Activated CD8-positive, alpha-beta T cell treated with anti-CD3 and anti-CD28 coated beads, Interleukin-2, amount 10 ng/mL, durations not matched to agents 7 days and 5 days (primary cell): ENCODE results near the gene POPDC3. TPM values are rescaled to one million over a fixed set of nuclear protein-coding genes. Genes with fewer than 3 reads are reported as not detected.

Experiments
- ATAC-seq: fragments of 150-1000 bp; cut with Tn5 transposase; one replicate; pipeline ENCODE4 v1.10.0; 2021; ENCODE audit warnings: moderate library complexity
- CTCF ChIA-PET: fragments of 350-600 bp; sonication (Branson Sonifier 250); formaldehyde crosslinking; loops from one replicate; lab custom pipeline; 2021; ENCODE audit warnings: antibody characterized with exemption; lab: Charles Lee
- POLR2A ChIA-PET: fragments of 350-600 bp; sonication (Branson Sonifier 250); formaldehyde crosslinking; loops from one replicate; lab custom pipeline; 2021; ENCODE audit warnings: antibody characterized with exemption; lab: Charles Lee
- DNase-seq: peaks from one replicate; pipeline ENCODE4 v3.0.0-alpha.2; 2020
- H3K27ac Mint-ChIP-seq: one replicate; pipeline ENCODE4 v1.8.0; 2021; ENCODE audit warnings: mild to moderate bottlenecking, mixed read lengths
- H3K27me3 Mint-ChIP-seq: one replicate; pipeline ENCODE4 v1.8.0; 2021; ENCODE audit warnings: low read depth, mixed read lengths
- H3K36me3 Mint-ChIP-seq: one replicate; pipeline ENCODE4 v1.8.0; 2021; ENCODE audit warnings: low read depth, mixed read lengths
- H3K4me1 Mint-ChIP-seq: one replicate; pipeline ENCODE4 v1.8.0; 2021; ENCODE audit warnings: low read depth, mixed read lengths
- H3K4me3 Mint-ChIP-seq: one replicate; pipeline ENCODE4 v1.8.0; 2021; ENCODE audit warnings: mild to moderate bottlenecking, mixed read lengths
- H3K9me3 Mint-ChIP-seq: one replicate; pipeline ENCODE4 v1.8.0; 2022; ENCODE audit warnings: mixed read lengths; ENCODE audit not compliant: insufficient read depth
- total RNA-seq, 2 experiments: library from RNA; stranded (reverse); gene quantifications; one replicate each; pipeline ENCODE4 v1.2.3, GENCODE V29; 2021

The POPDC3 gene
- total RNA-seq, 2 experiments from 2014 or later: not detected

GRCh38 chr6:105192707-105193465 is 13.1 kb upstream of the POPDC3 start:
- no peak overlapping the region for H3K4me3 Mint-ChIP-seq
- DNase-seq: no peak
- ChIA-PET POLR2A (interaction anchor here (0.6 kb wide), 1 partner anchor 158 kb away, joined by 3 read pairs; no protein-coding TSS in a partner anchor), CTCF (no interaction called here)
- ATAC-seq: no peak
- H3K36me3 Mint-ChIP-seq: no peaks in the 10 kb centered on the region
- H3K27me3 Mint-ChIP-seq: peaks cover 5% of the 10 kb centered on the region
- H3K4me1 Mint-ChIP-seq: no peaks in the 10 kb centered on the region
- no peak overlapping the region for H3K27ac Mint-ChIP-seq
- H3K9me3 Mint-ChIP-seq: no peaks in the 10 kb centered on the region

- Mint-ChIP-seq H3K27ac (no peak overlapping the region), H3K36me3 (no peaks in the 10 kb centered on the region), H3K27me3 (peaks cover 9% of the 10 kb centered on the region), H3K4me1 (no peaks in the 10 kb centered on the region), H3K4me3 (no peak overlapping the region), H3K9me3 (no peaks in the 10 kb centered on the region)
- ChIA-PET CTCF (interaction anchor here (0.6 kb wide), 1 partner anchor 206 kb away, joined by 3 read pairs; no protein-coding TSS in a partner anchor), POLR2A (no interaction called here)
- ATAC-seq (no peak), DNase-seq (no peak)
Observed at GRCh38 chr6:105191351-105191750, 11.5 kb upstream of the POPDC3 start.

- no peaks in the 10 kb centered on the region for H3K4me1 Mint-ChIP-seq
- no peaks in the 10 kb centered on the region for H3K36me3 Mint-ChIP-seq
- H3K9me3 Mint-ChIP-seq: no peaks in the 10 kb centered on the region
- H3K27ac Mint-ChIP-seq: no peak overlapping the region
- DNase-seq (no peak), ATAC-seq (no peak)
- H3K27me3 Mint-ChIP-seq: peaks cover 6% of the 10 kb centered on the region
- CTCF ChIA-PET: interaction anchor here (1.7 kb wide), 1 partner anchor 101 kb away, joined by 4 read pairs; no protein-coding TSS in a partner anchor
- H3K4me3 Mint-ChIP-seq: no peak overlapping the region
- POLR2A ChIA-PET: no interaction called here
Observed at GRCh38 chr6:105189026-105189820, 9.4 kb upstream of the POPDC3 start.

- DNase-seq (no peak), ATAC-seq (no peak)
- H3K27ac Mint-ChIP-seq: no peak overlapping the region
- no peaks in the 10 kb centered on the region for H3K4me1 Mint-ChIP-seq
- no peaks in the 10 kb centered on the region for H3K9me3 Mint-ChIP-seq
- ChIA-PET CTCF (interaction anchor here (1.7 kb wide), 1 partner anchor 100 kb away, joined by 4 read pairs; no protein-coding TSS in a partner anchor), POLR2A (no interaction called here)
- no peak overlapping the region for H3K4me3 Mint-ChIP-seq
- H3K27me3 Mint-ChIP-seq: peaks cover 10% of the 10 kb centered on the region
- no peaks in the 10 kb centered on the region for H3K36me3 Mint-ChIP-seq
Observed at GRCh38 chr6:105188251-105188650, 8.4 kb upstream of the POPDC3 start.

- DNase-seq (no peak), ATAC-seq (no peak)
- Mint-ChIP-seq H3K9me3 (no peaks in the 10 kb centered on the region), H3K4me3 (no peak overlapping the region), H3K27ac (no peak overlapping the region), H3K27me3 (peaks cover 21% of the 10 kb centered on the region), H3K4me1 (no peaks in the 10 kb centered on the region), H3K36me3 (no peaks in the 10 kb centered on the region)
- ChIA-PET POLR2A (no interaction called here), CTCF (no interaction called here)
Observed at GRCh38 chr6:105186576-105186975, 6.8 kb upstream of the POPDC3 start.

- CTCF ChIA-PET: no interaction called here
- Mint-ChIP-seq H3K27ac (no peak overlapping the region), H3K36me3 (no peaks in the 10 kb centered on the region), H3K9me3 (no peaks in the 10 kb centered on the region), H3K27me3 (peaks cover 37% of the 10 kb centered on the region), H3K4me1 (peaks cover 2% of the 10 kb centered on the region), H3K4me3 (no peak overlapping the region)
- POLR2A ChIA-PET: no interaction called here
- DNase-seq (no peak), ATAC-seq (no peak)
Observed at GRCh38 chr6:105184921-105185320, 5.1 kb upstream of the POPDC3 start.

GRCh38 chr6:105181981-105182515 is 2.2 kb upstream of the POPDC3 start:
- Mint-ChIP-seq H3K4me1 (peaks cover 3% of the 10 kb centered on the region), H3K9me3 (no peaks in the 10 kb centered on the region), H3K4me3 (no peak overlapping the region), H3K27ac (no peak overlapping the region), H3K36me3 (no peaks in the 10 kb centered on the region), H3K27me3 (peaks cover 55% of the 10 kb centered on the region)
- no peak for DNase-seq
- ATAC-seq: no peak
- ChIA-PET CTCF (no interaction called here), POLR2A (no interaction called here)

GRCh38 chr6:105178636-105179035 is 1.2 kb downstream of the POPDC3 start:
- CTCF ChIA-PET: interaction anchor here (1.8 kb wide), 1 partner anchor 91 kb away, joined by 3 read pairs; no protein-coding TSS in a partner anchor
- POLR2A ChIA-PET: no interaction called here
- Mint-ChIP-seq H3K36me3 (no peaks in the 10 kb centered on the region), H3K4me1 (peaks cover 3% of the 10 kb centered on the region), H3K27ac (no peak overlapping the region), H3K4me3 (no peak overlapping the region), H3K9me3 (no peaks in the 10 kb centered on the region), H3K27me3 (peaks cover 49% of the 10 kb centered on the region)
- ATAC-seq (no peak), DNase-seq (no peak)

- CTCF ChIA-PET: interaction anchor here (1.8 kb wide), 1 partner anchor 90 kb away, joined by 3 read pairs; no protein-coding TSS in a partner anchor
- DNase-seq: no peak
- Mint-ChIP-seq H3K4me1 (peaks cover 3% of the 10 kb centered on the region), H3K27ac (no peak overlapping the region), H3K4me3 (no peak overlapping the region), H3K36me3 (no peaks in the 10 kb centered on the region), H3K9me3 (no peaks in the 10 kb centered on the region), H3K27me3 (peaks cover 46% of the 10 kb centered on the region)
- ATAC-seq: no peak
- POLR2A ChIA-PET: no interaction called here
Observed at GRCh38 chr6:105178110-105178509, 1.7 kb downstream of the POPDC3 start.

- no peak for ATAC-seq
- CTCF ChIA-PET: interaction anchor here (1.8 kb wide), 1 partner anchor 89 kb away, joined by 3 read pairs; no protein-coding TSS in a partner anchor
Observed at GRCh38 chr6:105177556-105177955, 2.3 kb downstream of the POPDC3 start.

GRCh38 chr6:105174512-105174911 is 5.3 kb downstream of the POPDC3 start:
- ChIA-PET CTCF (no interaction called here), POLR2A (no interaction called here)
- DNase-seq: no peak
- Mint-ChIP-seq H3K9me3 (no peaks in the 10 kb centered on the region), H3K4me3 (no peak overlapping the region), H3K36me3 (no peaks in the 10 kb centered on the region), H3K27me3 (peaks cover 25% of the 10 kb centered on the region), H3K4me1 (no peaks in the 10 kb centered on the region), H3K27ac (no peak overlapping the region)
- ATAC-seq: no peak

More at GRCh38 chr6:105177556-105177955, 2.3 kb downstream of the POPDC3 start:
- peaks cover 43% of the 10 kb centered on the region for H3K27me3 Mint-ChIP-seq
- POLR2A ChIA-PET: no interaction called here
- no peak overlapping the region for H3K4me3 Mint-ChIP-seq
- no peak for DNase-seq
- no peaks in the 10 kb centered on the region for H3K9me3 Mint-ChIP-seq
- H3K27ac Mint-ChIP-seq: no peak overlapping the region
- peaks cover 3% of the 10 kb centered on the region for H3K4me1 Mint-ChIP-seq
- H3K36me3 Mint-ChIP-seq: no peaks in the 10 kb centered on the region
